Measurements from ENCODE around the gene TPCN2. TPM values are rescaled to one million over a fixed set of nuclear protein-coding genes. Genes with fewer than 3 reads are reported as not detected.

The TPCN2 gene
- polyA plus RNA-seq, 3 donors, result 29.3 to 52.8 (median 31.5) TPM

DNA sequence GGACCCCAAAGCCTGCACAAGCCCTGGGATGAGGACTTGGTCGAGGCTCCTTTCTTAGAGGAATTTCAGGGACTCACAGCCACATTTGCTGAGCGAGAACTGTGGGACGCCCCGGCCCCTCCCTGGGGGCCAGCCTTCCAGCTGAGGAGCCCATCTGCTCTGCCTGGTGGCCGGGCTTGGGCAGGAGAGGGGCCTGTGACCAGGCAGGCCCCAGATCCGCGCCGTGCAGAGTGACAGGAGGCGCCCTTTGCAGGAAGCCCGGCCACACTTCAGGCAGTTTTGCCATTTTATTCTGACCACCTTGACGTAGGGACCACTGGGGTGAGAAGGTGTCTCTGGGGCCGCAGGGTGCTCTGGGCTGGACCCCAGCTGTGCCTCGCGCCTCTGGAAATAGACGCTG lies 35.6 kb downstream of the TPCN2 start:
- Histone ChIP-seq H3K36me3 (replicated peaks in 1 of 2; ENCODE audit: control insufficient read depth in 1 of 2, insufficient read depth in 2 of 2, low read length in 2 of 2) (peaks cover 73 to 83% of the 10 kb centered on the region in 2 donors), H3K27me3 (ENCODE audit: control insufficient read depth in 2 of 2, insufficient read depth in 2 of 2, low read length in 2 of 2) (no peaks in the 10 kb centered on the region), H3K79me2 (ENCODE audit: insufficient read depth, low read length) (peaks cover 18% of the 10 kb centered on the region), H3K4me3 (replicated peaks in 1 of 3; ENCODE audit: low read depth in 2 of 3, low read length in 3 of 3) (no peak overlapping the region), H3K4me2 (replicated peaks; ENCODE audit: extremely low read depth, low read length, poor library complexity, severe bottlenecking) (no peak overlapping the region), H3K9ac (ENCODE audit: insufficient read depth, low read length, poor library complexity, severe bottlenecking) (no peak overlapping the region), H3K9me3 (replicated peaks in 1 of 2; ENCODE audit: control insufficient read depth in 1 of 2, insufficient read depth in 1 of 2, low read length in 2 of 2) (no peaks in the 10 kb centered on the region), H2AFZ (ENCODE audit: insufficient read depth, low read depth, low read length, poor library complexity, severe bottlenecking) (no peak overlapping the region), H3K27ac (ENCODE audit: low read depth in 1 of 2, low read length in 2 of 2) (peak overlapping the region in 1 of 2 donors; percentile 31), H3K4me1 (ENCODE audit: control insufficient read depth in 1 of 2, insufficient read depth in 2 of 2, low read length in 2 of 2) (peaks cover 19 to 20% of the 10 kb centered on the region in 2 donors), H4K20me1 (ENCODE audit: insufficient read depth, low read length) (peaks cover 45% of the 10 kb centered on the region)
- Mint-ChIP-seq H3K9me3 (no peaks in the 10 kb centered on the region), H3K36me3 (peaks cover 65 to 83% of the 10 kb centered on the region in 2 donors), H3K4me1 (peaks cover 23% of the 10 kb centered on the region), H3K27ac (peak overlapping the region in 3 of 7 donors; percentile 56 to 87 (median 73)), H3K27me3 (ENCODE audit: low read depth in 3 of 3) (peaks cover 0 to 1% (median 0%) of the 10 kb centered on the region in 3 donors), H3K4me3 (no peak overlapping the region)
- TF ChIP-seq, protein P1, sequence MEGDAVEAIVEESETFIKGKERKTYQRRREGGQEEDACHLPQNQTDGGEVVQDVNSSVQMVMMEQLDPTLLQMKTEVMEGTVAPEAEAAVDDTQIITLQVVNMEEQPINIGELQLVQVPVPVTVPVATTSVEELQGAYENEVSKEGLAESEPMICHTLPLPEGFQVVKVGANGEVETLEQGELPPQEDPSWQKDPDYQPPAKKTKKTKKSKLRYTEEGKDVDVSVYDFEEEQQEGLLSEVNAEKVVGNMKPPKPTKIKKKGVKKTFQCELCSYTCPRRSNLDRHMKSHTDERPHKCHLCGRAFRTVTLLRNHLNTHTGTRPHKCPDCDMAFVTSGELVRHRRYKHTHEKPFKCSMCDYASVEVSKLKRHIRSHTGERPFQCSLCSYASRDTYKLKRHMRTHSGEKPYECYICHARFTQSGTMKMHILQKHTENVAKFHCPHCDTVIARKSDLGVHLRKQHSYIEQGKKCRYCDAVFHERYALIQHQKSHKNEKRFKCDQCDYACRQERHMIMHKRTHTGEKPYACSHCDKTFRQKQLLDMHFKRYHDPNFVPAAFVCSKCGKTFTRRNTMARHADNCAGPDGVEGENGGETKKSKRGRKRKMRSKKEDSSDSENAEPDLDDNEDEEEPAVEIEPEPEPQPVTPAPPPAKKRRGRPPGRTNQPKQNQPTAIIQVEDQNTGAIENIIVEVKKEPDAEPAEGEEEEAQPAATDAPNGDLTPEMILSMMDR (IDR thresholded peaks at IDR 0.05), result no peak
- WGBS (ENCODE audit: insufficient coverage), result 94% methylated on average over 11 of the region's 15 CpGs
- no peak for DNase-seq
- intact Hi-C loops (cut with micrococcal nuclease), result loop anchor here in 1 of 2 donors (10.0 kb wide), 3 partner anchors 80 to 250 kb away; partner anchors contain the start of genes IGHMBP2 and MRPL21

DNA sequence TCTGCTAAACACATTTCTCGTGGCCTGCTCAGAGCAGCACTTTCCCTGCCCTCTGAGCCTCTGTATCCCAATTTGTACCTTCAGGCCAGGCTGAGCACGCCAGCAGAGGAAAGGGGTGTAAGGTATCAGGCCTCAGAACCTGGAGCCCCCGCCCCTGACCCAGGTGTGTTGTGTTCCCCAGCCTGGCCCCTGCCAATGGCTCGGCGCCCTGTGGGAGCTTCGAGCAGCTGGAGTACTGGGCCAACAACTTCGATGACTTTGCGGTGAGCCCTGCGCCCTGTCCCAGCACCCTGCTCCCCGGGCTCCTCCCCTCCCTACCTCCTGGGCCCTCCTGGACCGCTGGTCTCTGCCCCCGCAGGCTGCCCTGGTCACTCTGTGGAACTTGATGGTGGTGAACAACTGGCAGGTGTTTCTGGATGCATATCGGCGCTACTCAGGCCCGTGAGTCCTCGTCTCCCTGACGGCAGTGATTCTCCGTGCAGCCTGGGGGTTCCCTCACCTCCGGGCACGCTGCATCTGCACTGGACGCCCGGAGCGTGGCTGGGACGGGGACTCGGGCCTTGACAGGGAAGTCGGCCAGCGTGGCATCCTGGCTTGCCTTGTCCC lies 36.9 kb downstream of the TPCN2 start:
- no peak for DNase-seq
- Histone ChIP-seq H3K4me2 (replicated peaks; ENCODE audit: extremely low read depth, low read length, poor library complexity, severe bottlenecking) (no peak overlapping the region), H3K79me2 (ENCODE audit: insufficient read depth, low read length) (peaks cover 10% of the 10 kb centered on the region), H2AFZ (ENCODE audit: insufficient read depth, low read depth, low read length, poor library complexity, severe bottlenecking) (no peak overlapping the region), H3K36me3 (replicated peaks in 1 of 2; ENCODE audit: control insufficient read depth in 1 of 2, insufficient read depth in 2 of 2, low read length in 2 of 2) (peaks cover 84 to 95% of the 10 kb centered on the region in 2 donors), H4K20me1 (ENCODE audit: insufficient read depth, low read length) (peaks cover 54% of the 10 kb centered on the region), H3K27me3 (ENCODE audit: control insufficient read depth in 2 of 2, insufficient read depth in 2 of 2, low read length in 2 of 2) (no peaks in the 10 kb centered on the region), H3K4me1 (ENCODE audit: control insufficient read depth in 1 of 2, insufficient read depth in 2 of 2, low read length in 2 of 2) (peaks cover 7% of the 10 kb centered on the region in 2 donors), H3K4me3 (replicated peaks in 1 of 3; ENCODE audit: low read depth in 2 of 3, low read length in 3 of 3) (no peak overlapping the region), H3K9me3 (replicated peaks in 1 of 2; ENCODE audit: control insufficient read depth in 1 of 2, insufficient read depth in 1 of 2, low read length in 2 of 2) (no peaks in the 10 kb centered on the region), H3K27ac (ENCODE audit: low read depth in 1 of 2, low read length in 2 of 2) (peak overlapping the region in 1 of 2 donors; percentile 58), H3K9ac (ENCODE audit: insufficient read depth, low read length, poor library complexity, severe bottlenecking) (no peak overlapping the region)
- intact Hi-C loops (cut with micrococcal nuclease), result loop anchor here (5.0 to 10.0 kb wide), 5 partner anchors 38 to 251 kb away; partner anchors contain the start of genes IGHMBP2 (in 2 of the 2), MRPL21 (in 2 of the 2) and TPCN2 (in 1 of the 2)
- Mint-ChIP-seq H3K9me3 (peaks cover 0 to 3% (median 0%) of the 10 kb centered on the region in 7 donors), H3K4me1 (peaks cover 12% of the 10 kb centered on the region), H3K4me3 (no peak overlapping the region), H3K36me3 (peaks cover 75 to 93% of the 10 kb centered on the region in 2 donors), H3K27me3 (ENCODE audit: low read depth in 3 of 3) (peaks cover 0 to 1% (median 0%) of the 10 kb centered on the region in 3 donors), H3K27ac (peak overlapping the region in 4 of 7 donors; percentile 62 to 84 (median 63))
- TF ChIP-seq, protein P1 (IDR thresholded peaks at IDR 0.05), result no peak
- 96% methylated on average over 23 of the region's 27 CpGs for WGBS (ENCODE audit: insufficient coverage)
